SKM-1 (cell line): Measurements from ENCODE around the gene ENHO.

Source experiments
- DNase-seq: peaks from one replicate; lab custom pipeline; 2025; ENCODE audit not compliant: unreplicated experiment; lab: John Stamatoyannopoulos, UW

The ENHO gene

GRCh38 chr9:34522971-34523797 lies at the start of gene ENHO:
Gene ENHO, minus strand, starts transcription at chr9:34522990. Its CDS starts 1,295 bp downstream, at chr9:34521695.
- peak; percentile 79 for DNase-seq

- DNase-seq: no peak
Observed at GRCh38 chr9:34572092-34572491, 49.3 kb upstream of the ENHO start.

- DNase-seq: no peak
Observed at GRCh38 chr9:34571481-34571810, 48.7 kb upstream of the ENHO start.

- DNase-seq: no peak
Observed at GRCh38 chr9:34570809-34571480, 48.2 kb upstream of the ENHO start.

- DNase-seq: no peak
Observed at GRCh38 chr9:34570376-34570775, 47.6 kb upstream of the ENHO start.

- no peak for DNase-seq
Observed at GRCh38 chr9:34568774-34569173, 46.0 kb upstream of the ENHO start.

- DNase-seq: no peak
Observed at GRCh38 chr9:34568133-34568532, 45.3 kb upstream of the ENHO start.

GRCh38 chr9:34566972-34567371 lies 44.2 kb upstream of the ENHO start:
- DNase-seq: no peak

- no peak for DNase-seq
Observed at GRCh38 chr9:34566322-34566721, 43.5 kb upstream of the ENHO start.

- no peak for DNase-seq
Observed at GRCh38 chr9:34565856-34566255, 43.1 kb upstream of the ENHO start.

- DNase-seq: no peak
Observed at GRCh38 chr9:34564617-34565016, 41.8 kb upstream of the ENHO start.

- no peak for DNase-seq
Observed at GRCh38 chr9:34563262-34563661, 40.5 kb upstream of the ENHO start.

- DNase-seq: no peak
Observed at GRCh38 chr9:34562135-34562745, 39.5 kb upstream of the ENHO start.

GRCh38 chr9:34560599-34561214 lies 37.9 kb upstream of the ENHO start:
- DNase-seq: no peak

- DNase-seq: no peak
Observed at GRCh38 chr9:34559624-34560455, 37.0 kb upstream of the ENHO start.

- no peak for DNase-seq
Observed at GRCh38 chr9:34558919-34559623, 36.3 kb upstream of the ENHO start.

GRCh38 chr9:34558364-34558763 lies 35.6 kb upstream of the ENHO start:
- no peak for DNase-seq

- DNase-seq: no peak
Observed at GRCh38 chr9:34557426-34558321, 34.9 kb upstream of the ENHO start.

GRCh38 chr9:34556949-34557348 lies 34.2 kb upstream of the ENHO start:
- no peak for DNase-seq
